Neural cell (in vitro differentiated cells): ENCODE measurements around the gene GRAMD1B. TPM values are rescaled to one million over a fixed set of nuclear protein-coding genes. Genes with fewer than 3 reads are reported as not detected.

Experiments used
- H2AFZ ChIP-seq: fragments of 200-600, 300-800 bp; sonication (generic), shearing (Covaris generic); 2 replicates; pipeline ENCODE4 v1.6.0; 2014; ENCODE audit warnings: low read depth, mild to moderate bottlenecking, antibody characterized with exemption, low read length, moderate library complexity
- H3F3A ChIP-seq: fragments of 200-600 bp; shearing (Covaris generic); 2 replicates; pipeline ENCODE4 v1.6.1; 2016; ENCODE audit warnings: mild to moderate bottlenecking, moderate library complexity, mixed read lengths, antibody characterized with exemption, low read length; ENCODE audit not compliant: insufficient read depth, poor library complexity, severe bottlenecking
- H3K27ac ChIP-seq: fragments of 200-600, 300-800 bp; sonication (generic), shearing (Covaris generic); 2 replicates; pipeline ENCODE4 v1.5.1; 2014; ENCODE audit warnings: mild to moderate bottlenecking, low read length, moderate library complexity
- H3K27me3 ChIP-seq: fragments of 300-800, 200-600 bp; sonication (generic), shearing (Covaris generic); 2 replicates; pipeline ENCODE4 v1.6.0; 2014; ENCODE audit warnings: mild to moderate bottlenecking, low read depth, low read length, moderate library complexity; ENCODE audit not compliant: insufficient read depth
- H3K36me3 ChIP-seq: fragments of 300-800, 200-600 bp; sonication (generic), shearing (Covaris generic); 2 replicates; pipeline ENCODE4 v1.5.1; 2014; ENCODE audit warnings: mild to moderate bottlenecking, antibody characterized with exemption, low read length, moderate library complexity; ENCODE audit not compliant: insufficient read depth
- H3K4me2 ChIP-seq: fragments of 300-800, 200-600 bp; sonication (generic), shearing (Covaris generic); 2 replicates; pipeline ENCODE4 v1.6.0; 2014; ENCODE audit warnings: mild to moderate bottlenecking, low read length
- H3K4me3 ChIP-seq: fragments of 300-800, 200-600 bp; sonication (generic), shearing (Covaris generic); 2 replicates; pipeline ENCODE4 v1.5.1; 2014; ENCODE audit warnings: mild to moderate bottlenecking, low read length, moderate library complexity
- H3K79me2 ChIP-seq: fragments of 200-600 bp; shearing (Covaris generic); replicated peaks from 2 replicates; pipeline ENCODE4 v1.6.0; 2014; ENCODE audit warnings: mild to moderate bottlenecking, low read length, moderate library complexity; ENCODE audit not compliant: insufficient read depth
- H3K9ac ChIP-seq: fragments of 300-800, 200-600 bp; sonication (generic), shearing (Covaris generic); 2 replicates; pipeline ENCODE4 v1.6.1; 2016; ENCODE audit warnings: mild to moderate bottlenecking, low read length, mixed read lengths
- H3K9me2 ChIP-seq: fragments of 200-600 bp; shearing (Covaris generic); 2 replicates; pipeline ENCODE4 v1.6.1; 2016; ENCODE audit warnings: mild to moderate bottlenecking, low read length, mixed read lengths; ENCODE audit not compliant: insufficient read depth
- H3K9me3 ChIP-seq: fragments of 200-600, 300-800 bp; sonication (generic), shearing (Covaris generic); 2 replicates; pipeline ENCODE4 v1.6.1; 2016; ENCODE audit warnings: mild to moderate bottlenecking, mixed run types, low read length, moderate library complexity, mixed read lengths
- H4K20me1 ChIP-seq: fragments of 200-600 bp; shearing (Covaris generic); 2 replicates; pipeline ENCODE4 v1.6.1; 2016; ENCODE audit warnings: mild to moderate bottlenecking, mixed run types; ENCODE audit not compliant: insufficient read depth
- EP300 ChIP-seq: fragments of 450-650 bp; conservative IDR thresholded peaks from 2 replicates; pipeline ENCODE4 v1.6.1; 2014; ENCODE audit warnings: antibody characterized with exemption, mild to moderate bottlenecking, moderate library complexity; ENCODE audit not compliant: poor library complexity, severe bottlenecking
- EZH2 ChIP-seq: fragments of 200-600, 300-800 bp; shearing (Covaris generic), sonication (generic); IDR thresholded peaks from 2 replicates; pipeline ENCODE4 v1.6.1; 2014; ENCODE audit warnings: antibody characterized with exemption, low read length, borderline replicate concordance, mild to moderate bottlenecking; ENCODE audit not compliant: insufficient read depth, poor library complexity, severe bottlenecking
- MXI1 ChIP-seq: fragments of 450-650 bp; conservative IDR thresholded peaks from 2 replicates; pipeline ENCODE4 v1.6.1; 2014; ENCODE audit warnings: antibody characterized with exemption, mild to moderate bottlenecking; ENCODE audit not compliant: poor library complexity, severe bottlenecking
- POLR2AphosphoS5 ChIP-seq: IDR thresholded peaks from 2 replicates; pipeline ENCODE4 v1.6.1; 2012
- RAD21 ChIP-seq: fragments of 450-650 bp; conservative IDR thresholded peaks from 2 replicates; pipeline ENCODE4 v1.6.1; 2014; ENCODE audit warnings: antibody characterized with exemption, mild to moderate bottlenecking, moderate library complexity
- SMC3 ChIP-seq: fragments of 450-650 bp; conservative IDR thresholded peaks from 2 replicates; pipeline ENCODE4 v1.6.1; 2014; ENCODE audit warnings: antibody characterized with exemption, mild to moderate bottlenecking, moderate library complexity; ENCODE audit not compliant: poor library complexity
- TAF1 ChIP-seq: IDR thresholded peaks from 2 replicates; pipeline ENCODE4 v1.6.1; 2012; ENCODE audit warnings: low read depth
- polyA plus RNA-seq: library from polyadenylated mRNA; depleted of rRNA; stranded (reverse); fragments of >200 nt; gene quantifications from 2 replicates; pipeline ENCODE4 v1.2.3, GENCODE V29; 2014
- TF ChIP-seq, protein P1 (sequence below): fragments of 450-650 bp; IDR thresholded peaks from 2 replicates; pipeline ENCODE4 v1.5.1; 2014; ENCODE audit warnings: antibody characterized with exemption, mild to moderate bottlenecking, moderate library complexity; ENCODE audit not compliant: poor library complexity, severe bottlenecking
- TF ChIP-seq, protein P2 (sequence below): IDR thresholded peaks from 2 replicates; pipeline ENCODE4 v1.6.1; 2012; ENCODE audit warnings: borderline replicate concordance

GRAMD1B gene
- polyA plus RNA-seq, 1 donor from 2014 or later, result 1.5 TPM

DNA sequence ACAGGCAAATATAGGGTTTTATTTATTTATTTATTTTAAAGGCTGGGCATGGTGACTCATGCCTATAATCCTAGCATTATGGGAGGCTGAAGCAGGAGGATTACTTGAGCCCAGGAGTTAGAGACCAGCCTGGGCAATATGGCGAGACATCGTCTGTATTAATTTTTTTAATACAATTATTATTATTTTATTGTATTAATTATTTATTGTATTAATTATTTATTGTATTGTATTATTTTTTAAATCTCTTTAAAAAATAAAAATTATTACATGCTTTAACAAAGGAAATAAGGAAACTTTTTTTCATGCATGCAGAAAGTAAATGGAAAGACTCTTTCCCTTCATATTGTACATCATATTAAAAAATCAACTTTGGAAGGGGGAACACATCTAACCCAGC, 220.8 kb downstream of the GRAMD1B start:
- Histone ChIP-seq H3K36me3 (peaks cover 7% of the 10 kb centered on the region), H3K27ac (no peak overlapping the region), H3K4me2 (no peak overlapping the region), H3K9me3 (no peaks in the 10 kb centered on the region), H3K9me2 (no peaks in the 10 kb centered on the region), H3K9ac (no peak overlapping the region), H3K27me3 (peaks cover 5% of the 10 kb centered on the region), H4K20me1 (no peaks in the 10 kb centered on the region), H2AFZ (no peak overlapping the region), H3K79me2 (peaks cover 43% of the 10 kb centered on the region), H3K4me3 (peak overlapping the region; percentile 95), H3F3A (no peaks in the 10 kb centered on the region)
- no peak for TF ChIP-seq POLR2AphosphoS5
- TF ChIP-seq TAF1, result no peak

DNA sequence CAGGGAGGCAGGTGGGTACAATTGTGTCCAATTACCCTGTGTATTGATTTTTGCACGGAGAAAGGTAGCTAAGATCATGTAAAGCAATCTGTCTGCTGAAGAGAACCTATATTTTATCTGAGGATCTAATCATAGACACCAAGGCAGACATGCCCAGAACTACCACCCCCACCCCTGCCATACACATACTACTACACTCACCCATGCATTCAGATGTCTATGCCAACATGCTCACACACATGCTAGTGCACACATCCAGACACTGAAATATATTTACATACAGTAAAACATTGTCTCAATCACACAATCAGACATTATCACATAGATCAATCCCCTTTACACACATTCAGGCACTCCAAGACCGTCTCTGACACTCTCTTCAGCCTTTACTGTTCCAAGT, 222.5 kb downstream of the GRAMD1B start:
- Histone ChIP-seq H3K36me3 (no peaks in the 10 kb centered on the region), H3K79me2 (peaks cover 30% of the 10 kb centered on the region), H3K9ac (peak overlapping the region; percentile 98), H3K4me3 (peak overlapping the region; percentile 95), H3K9me2 (no peaks in the 10 kb centered on the region), H3K4me2 (peak overlapping the region; percentile 95), H2AFZ (no peak overlapping the region), H3K27me3 (peaks cover 5% of the 10 kb centered on the region), H4K20me1 (no peaks in the 10 kb centered on the region), H3F3A (no peaks in the 10 kb centered on the region), H3K9me3 (no peaks in the 10 kb centered on the region), H3K27ac (peak overlapping the region; percentile 95)
- TF ChIP-seq EZH2 (no peak), TAF1 (no peak), MXI1 (peak; percentile 56), EP300 (no peak), RAD21 (no peak), POLR2AphosphoS5 (no peak), SMC3 (peak; percentile 13)
- TF ChIP-seq, protein P1, sequence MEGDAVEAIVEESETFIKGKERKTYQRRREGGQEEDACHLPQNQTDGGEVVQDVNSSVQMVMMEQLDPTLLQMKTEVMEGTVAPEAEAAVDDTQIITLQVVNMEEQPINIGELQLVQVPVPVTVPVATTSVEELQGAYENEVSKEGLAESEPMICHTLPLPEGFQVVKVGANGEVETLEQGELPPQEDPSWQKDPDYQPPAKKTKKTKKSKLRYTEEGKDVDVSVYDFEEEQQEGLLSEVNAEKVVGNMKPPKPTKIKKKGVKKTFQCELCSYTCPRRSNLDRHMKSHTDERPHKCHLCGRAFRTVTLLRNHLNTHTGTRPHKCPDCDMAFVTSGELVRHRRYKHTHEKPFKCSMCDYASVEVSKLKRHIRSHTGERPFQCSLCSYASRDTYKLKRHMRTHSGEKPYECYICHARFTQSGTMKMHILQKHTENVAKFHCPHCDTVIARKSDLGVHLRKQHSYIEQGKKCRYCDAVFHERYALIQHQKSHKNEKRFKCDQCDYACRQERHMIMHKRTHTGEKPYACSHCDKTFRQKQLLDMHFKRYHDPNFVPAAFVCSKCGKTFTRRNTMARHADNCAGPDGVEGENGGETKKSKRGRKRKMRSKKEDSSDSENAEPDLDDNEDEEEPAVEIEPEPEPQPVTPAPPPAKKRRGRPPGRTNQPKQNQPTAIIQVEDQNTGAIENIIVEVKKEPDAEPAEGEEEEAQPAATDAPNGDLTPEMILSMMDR, result no peak
- TF ChIP-seq, protein P2, sequence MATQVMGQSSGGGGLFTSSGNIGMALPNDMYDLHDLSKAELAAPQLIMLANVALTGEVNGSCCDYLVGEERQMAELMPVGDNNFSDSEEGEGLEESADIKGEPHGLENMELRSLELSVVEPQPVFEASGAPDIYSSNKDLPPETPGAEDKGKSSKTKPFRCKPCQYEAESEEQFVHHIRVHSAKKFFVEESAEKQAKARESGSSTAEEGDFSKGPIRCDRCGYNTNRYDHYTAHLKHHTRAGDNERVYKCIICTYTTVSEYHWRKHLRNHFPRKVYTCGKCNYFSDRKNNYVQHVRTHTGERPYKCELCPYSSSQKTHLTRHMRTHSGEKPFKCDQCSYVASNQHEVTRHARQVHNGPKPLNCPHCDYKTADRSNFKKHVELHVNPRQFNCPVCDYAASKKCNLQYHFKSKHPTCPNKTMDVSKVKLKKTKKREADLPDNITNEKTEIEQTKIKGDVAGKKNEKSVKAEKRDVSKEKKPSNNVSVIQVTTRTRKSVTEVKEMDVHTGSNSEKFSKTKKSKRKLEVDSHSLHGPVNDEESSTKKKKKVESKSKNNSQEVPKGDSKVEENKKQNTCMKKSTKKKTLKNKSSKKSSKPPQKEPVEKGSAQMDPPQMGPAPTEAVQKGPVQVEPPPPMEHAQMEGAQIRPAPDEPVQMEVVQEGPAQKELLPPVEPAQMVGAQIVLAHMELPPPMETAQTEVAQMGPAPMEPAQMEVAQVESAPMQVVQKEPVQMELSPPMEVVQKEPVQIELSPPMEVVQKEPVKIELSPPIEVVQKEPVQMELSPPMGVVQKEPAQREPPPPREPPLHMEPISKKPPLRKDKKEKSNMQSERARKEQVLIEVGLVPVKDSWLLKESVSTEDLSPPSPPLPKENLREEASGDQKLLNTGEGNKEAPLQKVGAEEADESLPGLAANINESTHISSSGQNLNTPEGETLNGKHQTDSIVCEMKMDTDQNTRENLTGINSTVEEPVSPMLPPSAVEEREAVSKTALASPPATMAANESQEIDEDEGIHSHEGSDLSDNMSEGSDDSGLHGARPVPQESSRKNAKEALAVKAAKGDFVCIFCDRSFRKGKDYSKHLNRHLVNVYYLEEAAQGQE, result no peak

DNA sequence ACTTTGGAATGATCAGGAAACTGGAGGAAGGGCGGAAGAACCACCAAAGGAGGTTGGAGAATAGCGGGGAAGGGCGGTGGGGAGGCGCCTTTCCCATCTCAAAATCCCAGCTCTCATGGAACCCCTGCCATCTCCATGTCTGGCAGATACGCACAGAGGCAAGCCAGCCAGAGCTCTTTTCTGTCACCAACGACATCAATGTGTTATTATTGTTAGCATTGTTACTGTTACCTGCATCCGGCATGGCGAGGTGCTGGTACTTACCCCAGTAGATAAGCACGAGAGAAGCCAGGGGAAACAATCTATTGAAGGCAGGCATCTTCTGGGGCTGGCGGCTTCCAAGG, 223.4 kb downstream of the GRAMD1B start:
- Histone ChIP-seq H4K20me1 (no peaks in the 10 kb centered on the region), H2AFZ (peak overlapping the region; percentile 93), H3K36me3 (no peaks in the 10 kb centered on the region), H3K4me2 (peak overlapping the region; percentile 95), H3K27ac (peak overlapping the region; percentile 95), H3K9me2 (no peaks in the 10 kb centered on the region), H3K79me2 (peaks cover 30% of the 10 kb centered on the region), H3K9ac (peak overlapping the region; percentile 98), H3F3A (no peaks in the 10 kb centered on the region), H3K9me3 (no peaks in the 10 kb centered on the region), H3K4me3 (peak overlapping the region; percentile 95), H3K27me3 (peaks cover 5% of the 10 kb centered on the region)
- TF ChIP-seq RAD21, result no peak
- TF ChIP-seq, protein P2, result peak; percentile 17
- TF ChIP-seq EP300, result no peak
- peak; percentile 46 for TF ChIP-seq POLR2AphosphoS5
- peak; percentile 57 for TF ChIP-seq MXI1
- peak; percentile 13 for TF ChIP-seq TAF1
